Measurements from ENCODE around the gene RPS6KC1.
"Not testable (repeated sequence)": the region's sequence is repeated elsewhere in the genome, so short reads cannot be mapped to it uniquely, and the experiment has no call there.

The RPS6KC1 gene

GRCh38 chr1:213159376-213159775 is 108.3 kb downstream of the RPS6KC1 start:
- no peak for DNase-seq

GRCh38 chr1:213160442-213160841 is 109.4 kb downstream of the RPS6KC1 start:
- not testable (repeated sequence) for DNase-seq

GRCh38 chr1:213162338-213162737 is 111.3 kb downstream of the RPS6KC1 start:
- peak; percentile 27 for DNase-seq

GRCh38 chr1:213162862-213163261 is 111.8 kb downstream of the RPS6KC1 start:
- DNase-seq, result no peak

GRCh38 chr1:213163278-213163711 is 112.3 kb downstream of the RPS6KC1 start:
- DNase-seq, result peak; percentile 3

- DNase-seq, result no peak
These were observed 113.5 kb downstream of the RPS6KC1 start for GRCh38 chr1:213164561-213164960.

GRCh38 chr1:213166852-213167251 is 115.8 kb downstream of the RPS6KC1 start:
- DNase-seq, result no peak

GRCh38 chr1:213171711-213172110 is 120.7 kb downstream of the RPS6KC1 start:
- DNase-seq, result no peak

GRCh38 chr1:213176341-213176740 is 125.3 kb downstream of the RPS6KC1 start:
- DNase-seq, result no peak

- DNase-seq, result no peak
These were observed 128.7 kb downstream of the RPS6KC1 start for GRCh38 chr1:213179784-213180183.

- DNase-seq, result no peak
These were observed 129.8 kb downstream of the RPS6KC1 start for GRCh38 chr1:213180833-213181232.

- DNase-seq, result no peak
These were observed 132.1 kb downstream of the RPS6KC1 start for GRCh38 chr1:213183036-213183672.

- DNase-seq, result no peak
These were observed 135.1 kb downstream of the RPS6KC1 start for GRCh38 chr1:213186168-213186567.

- DNase-seq, result peak; percentile 4
These were observed 141.0 kb downstream of the RPS6KC1 start for GRCh38 chr1:213192026-213192425.

GRCh38 chr1:213194383-213194782 is 143.3 kb downstream of the RPS6KC1 start:
- no peak for DNase-seq

- no peak for DNase-seq
These were observed 143.8 kb downstream of the RPS6KC1 start for GRCh38 chr1:213194855-213195254.

GRCh38 chr1:213196328-213197054 is 145.4 kb downstream of the RPS6KC1 start:
- DNase-seq, result not testable (repeated sequence)

GRCh38 chr1:213200630-213201029 is 149.6 kb downstream of the RPS6KC1 start:
- no peak for DNase-seq

- no peak for DNase-seq
These were observed 150.5 kb downstream of the RPS6KC1 start for GRCh38 chr1:213201380-213202155.

- DNase-seq, result no peak
These were observed 160.2 kb downstream of the RPS6KC1 start for GRCh38 chr1:213211201-213211600.

GRCh38 chr1:213219076-213219475 is 168.0 kb downstream of the RPS6KC1 start:
- not testable (repeated sequence) for DNase-seq

GRCh38 chr1:213221209-213221608 is 170.2 kb downstream of the RPS6KC1 start:
- no peak for DNase-seq

GRCh38 chr1:213227458-213227857 is 176.4 kb downstream of the RPS6KC1 start:
- no peak for DNase-seq

Data from fibroblast of skin of back (primary cell).